Chondrocyte (in vitro differentiated cells): ENCODE measurements around the gene THAP12. TPM values are rescaled to one million over a fixed set of nuclear protein-coding genes. Genes with fewer than 3 reads are reported as not detected.

Source experiments
- DNase-seq: peaks from one replicate; pipeline ENCODE4 v3.0.0; 2021; ENCODE audit warnings: mixed read lengths, low spot score
- H3K27ac Mint-ChIP-seq: one replicate; pipeline ENCODE4 v1.8.0; 2021; ENCODE audit warnings: mild to moderate bottlenecking, moderate library complexity, mixed read lengths; ENCODE audit not compliant: unreplicated experiment
- H3K27me3 Mint-ChIP-seq: 2 replicates; pipeline ENCODE4 v1.8.0; 2021; ENCODE audit warnings: low read depth, mixed read lengths
- H3K36me3 Mint-ChIP-seq: 2 replicates; pipeline ENCODE4 v1.8.0; 2021; ENCODE audit warnings: low read depth, mixed read lengths
- H3K4me1 Mint-ChIP-seq: 2 replicates; pipeline ENCODE4 v1.8.0; 2021; ENCODE audit warnings: low read depth, mild to moderate bottlenecking, mixed read lengths
- H3K4me3 Mint-ChIP-seq: one replicate; pipeline ENCODE4 v1.8.0; 2021; ENCODE audit warnings: mild to moderate bottlenecking, moderate library complexity, mixed read lengths; ENCODE audit not compliant: unreplicated experiment
- H3K9me3 Mint-ChIP-seq: 2 replicates; pipeline ENCODE4 v1.8.0; 2021; ENCODE audit warnings: low read depth, mixed read lengths
- CTCF ChIP-seq: fragments of 200-600 bp; sonication (generic); IDR thresholded peaks from 2 replicates; pipeline ENCODE4 v1.5.0; 2021; ENCODE audit warnings: antibody characterized with exemption, mild to moderate bottlenecking, moderate library complexity
- total RNA-seq: library from RNA; stranded (reverse); gene quantifications from 3 replicates; pipeline ENCODE4 v1.2.1, GENCODE V29; 2021

THAP12 gene
- total RNA-seq, 1 donor from 2014 or later = 32.8 TPM

- no peak for TF ChIP-seq CTCF
- no peak overlapping the region for H3K27ac Mint-ChIP-seq
- no peaks in the 10 kb centered on the region for H3K9me3 Mint-ChIP-seq
- no peak overlapping the region for H3K4me3 Mint-ChIP-seq
- no peak for DNase-seq
- H3K27me3 Mint-ChIP-seq = no peaks in the 10 kb centered on the region
- no peaks in the 10 kb centered on the region for H3K4me1 Mint-ChIP-seq
- no peaks in the 10 kb centered on the region for H3K36me3 Mint-ChIP-seq
Measured at GRCh38 chr11:76391021-76391420, 10.1 kb upstream of the THAP12 start.

GRCh38 chr11:76388408-76388807 lies 7.5 kb upstream of the THAP12 start:
- H3K4me1 Mint-ChIP-seq = peaks cover 2% of the 10 kb centered on the region

GRCh38 chr11:76385903-76386302 lies 5.0 kb upstream of the THAP12 start:
- no peak overlapping the region for H3K27ac Mint-ChIP-seq
- no peak overlapping the region for H3K4me3 Mint-ChIP-seq
- H3K9me3 Mint-ChIP-seq = no peaks in the 10 kb centered on the region
- peaks cover 1% of the 10 kb centered on the region for H3K36me3 Mint-ChIP-seq
- no peaks in the 10 kb centered on the region for H3K27me3 Mint-ChIP-seq
- H3K4me1 Mint-ChIP-seq = peaks cover 16% of the 10 kb centered on the region
- no peak for DNase-seq
- TF ChIP-seq CTCF = no peak

More at GRCh38 chr11:76388408-76388807, 7.5 kb upstream of the THAP12 start:
- no peaks in the 10 kb centered on the region for H3K9me3 Mint-ChIP-seq
- peaks cover 1% of the 10 kb centered on the region for H3K36me3 Mint-ChIP-seq
- H3K4me3 Mint-ChIP-seq = no peak overlapping the region
- no peak for DNase-seq
- H3K27ac Mint-ChIP-seq = no peak overlapping the region
- no peaks in the 10 kb centered on the region for H3K27me3 Mint-ChIP-seq
- no peak for TF ChIP-seq CTCF

- H3K4me3 Mint-ChIP-seq = peak overlapping the region; percentile 85
- peaks cover 29% of the 10 kb centered on the region for H3K4me1 Mint-ChIP-seq
- H3K27ac Mint-ChIP-seq = no peak overlapping the region
- no peaks in the 10 kb centered on the region for H3K9me3 Mint-ChIP-seq
- peaks cover 1% of the 10 kb centered on the region for H3K36me3 Mint-ChIP-seq
- no peak for DNase-seq
- H3K27me3 Mint-ChIP-seq = no peaks in the 10 kb centered on the region
- TF ChIP-seq CTCF = no peak
Measured at GRCh38 chr11:76382209-76382608, 1.3 kb upstream of the THAP12 start.

- peak overlapping the region; percentile 85 for H3K27ac Mint-ChIP-seq
- H3K27me3 Mint-ChIP-seq = no peaks in the 10 kb centered on the region
- peaks cover 29% of the 10 kb centered on the region for H3K4me1 Mint-ChIP-seq
- no peak for DNase-seq
- H3K9me3 Mint-ChIP-seq = no peaks in the 10 kb centered on the region
- H3K4me3 Mint-ChIP-seq = peak overlapping the region; percentile 91
- no peak for TF ChIP-seq CTCF
- H3K36me3 Mint-ChIP-seq = peaks cover 1% of the 10 kb centered on the region
Measured at GRCh38 chr11:76380159-76380976, 564 bp downstream of the THAP12 start.
